ENCODE measurements around the gene HOMER1.

GRCh38 chr5:79507251-79508205 lies 6.4 kb downstream of the HOMER1 start:
- no peak for TF ChIP-seq EZH2 (IDR thresholded peaks at IDR 0.05; ENCODE audit: low read length, unreplicated experiment)
- TF ChIP-seq EZH2phosphoT487 (IDR thresholded peaks at IDR 0.05; ENCODE audit: borderline replicate concordance, low read length) = no peak
- TF ChIP-seq CTCF (conservative IDR thresholded peaks at IDR 0.05; ENCODE audit: low read depth, low read length) = no peak
